ENCODE results near the gene NAA80.
A peak's percentile ranks its signal among the peaks of the same experiment; 100 is the strongest.

NAA80 gene

GRCh38 chr3:50269460-50269859 is 29.7 kb downstream of the NAA80 start:
- DNase-seq (ENCODE audit: low spot score), result peak; percentile 20
- TF ChIP-seq CTCF (IDR thresholded peaks at IDR 0.05; ENCODE audit: extremely low read depth, missing control alignments), result no peak

DNA sequence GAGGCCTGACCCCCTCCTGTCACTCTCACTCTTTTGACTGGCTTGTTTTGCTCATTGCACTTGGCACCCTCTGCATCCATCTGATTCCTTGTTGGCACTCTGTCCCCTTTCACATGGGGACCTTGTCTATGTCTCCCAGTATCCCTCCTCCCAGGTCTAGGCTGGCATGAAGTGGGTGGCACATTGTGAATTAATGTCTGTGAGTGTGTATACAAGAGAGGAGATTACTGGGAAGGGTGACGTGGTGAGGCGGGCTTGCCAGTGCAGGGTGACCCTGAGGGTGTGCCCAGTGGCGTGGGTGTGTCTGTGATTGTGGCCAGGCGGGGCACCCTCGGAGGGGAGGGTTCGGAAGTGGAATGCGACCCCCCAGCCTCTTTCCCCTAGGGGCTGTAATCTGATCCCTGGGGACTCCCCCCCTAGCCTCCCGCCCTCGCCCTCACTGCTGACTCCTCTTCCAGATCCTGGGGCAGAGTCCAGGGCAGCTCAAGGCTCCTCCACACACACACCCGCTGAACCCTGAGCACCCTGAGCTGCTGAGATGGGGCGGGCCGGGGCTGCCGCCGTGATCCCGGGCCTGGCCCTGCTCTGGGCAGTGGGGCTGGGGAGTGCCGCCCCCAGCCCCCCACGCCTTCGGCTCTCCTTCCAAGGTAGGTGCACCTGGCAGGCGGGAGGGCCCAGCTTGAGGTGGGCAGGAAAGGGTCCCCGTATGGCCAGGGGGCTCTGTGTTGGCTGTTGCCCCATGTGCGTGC is 30.3 kb downstream of the NAA80 start, which contains the start of gene SEMA3B:
Gene SEMA3B (plus strand): TSS at position 445 of the 749 bp plus-strand sequence. CDS start 94 bp downstream, at position 539.
- no peak for DNase-seq (ENCODE audit: low spot score)
- no peak for TF ChIP-seq CTCF (IDR thresholded peaks at IDR 0.05; ENCODE audit: extremely low read depth, missing control alignments)

DNA sequence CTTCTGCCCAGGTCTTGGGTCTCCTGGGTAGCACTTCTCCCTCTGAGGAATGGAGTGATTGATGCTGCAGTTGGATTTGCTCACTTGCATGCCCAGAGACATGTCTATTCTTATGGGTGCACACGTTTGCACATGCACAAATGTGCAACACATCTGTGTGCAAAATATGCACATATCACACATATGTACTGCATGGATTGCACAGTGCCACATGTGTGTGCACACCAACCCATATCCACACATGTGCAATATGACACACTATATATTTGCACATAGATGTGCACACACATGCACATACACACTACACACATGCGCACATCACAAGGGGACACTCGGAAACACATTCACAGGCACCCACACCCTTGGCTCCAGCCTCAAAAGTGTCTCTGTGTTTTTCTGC is 30.9 kb downstream of the NAA80 start:
- no peak for DNase-seq (ENCODE audit: low spot score)
- TF ChIP-seq CTCF (IDR thresholded peaks at IDR 0.05; ENCODE audit: extremely low read depth, missing control alignments), result no peak

DNA sequence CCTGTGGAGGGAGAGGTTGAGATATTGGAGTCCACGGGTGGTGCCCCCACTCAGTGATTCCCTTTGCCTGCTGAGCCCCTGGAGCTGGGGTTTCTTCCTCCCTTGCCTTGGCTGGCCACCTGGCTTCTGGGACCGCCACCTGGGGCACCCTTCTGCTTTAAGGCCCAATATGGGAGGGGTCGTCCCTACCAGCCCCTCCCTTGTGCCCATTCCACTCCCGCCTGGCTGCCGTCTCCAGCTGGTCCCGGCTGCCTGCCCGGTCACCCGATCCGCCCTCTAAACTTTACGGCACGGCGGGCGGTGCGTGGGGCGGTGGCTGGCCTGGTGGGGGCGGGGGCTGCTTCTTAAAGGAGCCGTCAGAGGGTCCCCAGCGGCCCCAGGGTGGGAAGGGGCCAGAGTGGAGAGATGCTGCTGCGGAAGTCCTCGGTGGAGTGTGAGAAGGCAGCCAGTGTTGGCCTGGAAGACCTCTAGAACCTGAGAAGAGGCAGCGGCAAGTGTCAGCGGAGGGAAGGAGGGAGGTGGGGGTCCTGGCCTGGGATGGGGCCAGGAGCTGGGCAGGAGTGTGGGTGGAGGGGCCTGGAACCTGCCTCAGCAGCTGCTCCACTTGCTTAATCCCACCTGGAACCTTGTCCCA is 31.8 kb downstream of the NAA80 start:
- no peak for DNase-seq (ENCODE audit: low spot score)
- TF ChIP-seq CTCF (IDR thresholded peaks at IDR 0.05; ENCODE audit: extremely low read depth, missing control alignments), result no peak

GRCh38 chr3:50266836-50267235 is 32.4 kb downstream of the NAA80 start:
- DNase-seq (ENCODE audit: low spot score), result no peak
- TF ChIP-seq CTCF (IDR thresholded peaks at IDR 0.05; ENCODE audit: extremely low read depth, missing control alignments), result no peak

DNA sequence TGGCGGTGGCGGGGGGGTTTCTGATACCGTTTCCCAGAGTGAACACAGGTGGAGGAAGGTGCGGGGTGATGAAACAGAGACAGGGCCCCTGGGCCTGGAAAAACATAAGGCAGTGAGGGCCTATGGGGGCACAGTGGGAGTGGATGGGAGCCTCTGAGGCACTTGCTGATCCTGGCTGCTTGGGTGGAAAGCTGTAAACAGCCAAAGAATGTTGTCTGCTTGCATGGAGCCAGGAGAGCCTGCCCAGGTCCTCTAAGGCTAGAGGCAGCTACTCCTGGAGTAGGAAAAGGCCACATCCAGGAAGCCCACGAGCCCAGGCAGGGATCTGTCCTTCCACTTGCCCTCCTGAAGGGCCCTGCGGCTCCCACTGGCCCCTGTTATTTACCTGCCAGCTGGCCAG is 33.2 kb downstream of the NAA80 start:
- TF ChIP-seq CTCF (IDR thresholded peaks at IDR 0.05; ENCODE audit: extremely low read depth, missing control alignments), result no peak
- no peak for DNase-seq (ENCODE audit: low spot score)

- no peak for TF ChIP-seq CTCF (IDR thresholded peaks at IDR 0.05; ENCODE audit: extremely low read depth, missing control alignments)
- DNase-seq (ENCODE audit: low spot score), result peak; percentile 19
These were observed 33.6 kb downstream of the NAA80 start for GRCh38 chr3:50265571-50265970.
